Naive thymus-derived CD4-positive, alpha-beta T cell (primary cell): ENCODE measurements around the gene CLBA1. TPM values are rescaled to one million over a fixed set of nuclear protein-coding genes. Genes with fewer than 3 reads are reported as not detected.
A peak's percentile ranks its signal among the peaks of the same experiment; 100 is the strongest.
"Not testable (repeated sequence)": the region's sequence is repeated elsewhere in the genome, so short reads cannot be mapped to it uniquely, and the experiment has no call there.

ENCODE experiments used
- ATAC-seq: fragments of 150-1000 bp; cut with Tn5 transposase; 2 replicates; pipeline ENCODE4 v1.10.0; 2021; ENCODE audit warnings: mild to moderate bottlenecking, moderate library complexity
- CTCF ChIA-PET: fragments of 350-600 bp; sonication (Branson Sonifier 250); formaldehyde crosslinking; loops from one replicate; lab custom pipeline; 2021; ENCODE audit warnings: antibody characterized with exemption; lab: Charles Lee
- POLR2A ChIA-PET: fragments of 350-600 bp; sonication (Branson Sonifier 250); formaldehyde crosslinking; loops from one replicate; lab custom pipeline; 2021; ENCODE audit warnings: antibody characterized with exemption, inconsistent platforms; lab: Charles Lee
- DNase-seq, 9 donors: peaks; one replicate each; pipeline versions ENCODE4 v3.0.0 to v3.0.0-alpha.2; 2020 to 2022; ENCODE audit warnings: mixed read lengths in 1 of 9
- H3K27ac ChIP-seq: one replicate; pipeline ENCODE4 v1.7.0; 2013; ENCODE audit warnings: mild to moderate bottlenecking, low read depth, low read length, moderate library complexity
- H3K27me3 ChIP-seq, 2 donors: one replicate each; pipeline ENCODE4 v1.7.0; 2013; ENCODE audit warnings: low read length in 2 of 2, mild to moderate bottlenecking in 2 of 2, moderate library complexity in 2 of 2; ENCODE audit not compliant: control insufficient read depth in 2 of 2, insufficient read depth in 2 of 2
- H3K36me3 ChIP-seq, 3 experiments: 1 replicate in 2 of 3; 2 replicates in 1 of 3; pipeline ENCODE4 v1.7.0; 2013; ENCODE audit warnings: low read length in 3 of 3, mild to moderate bottlenecking in 3 of 3, moderate library complexity in 1 of 3; ENCODE audit not compliant: insufficient read depth in 3 of 3, control insufficient read depth in 2 of 3
- H3K4me1 ChIP-seq, 2 donors: one replicate each; pipeline ENCODE4 v1.7.0; 2013; ENCODE audit warnings: low read length in 2 of 2, mild to moderate bottlenecking in 2 of 2, moderate library complexity in 1 of 2; ENCODE audit not compliant: control insufficient read depth in 2 of 2, insufficient read depth in 2 of 2
- H3K4me3 ChIP-seq: 2 replicates; pipeline ENCODE4 v1.7.0; 2013; ENCODE audit warnings: mild to moderate bottlenecking, low read length
- H3K9me3 ChIP-seq, 3 experiments: 1 replicate in 2 of 3; 2 replicates in 1 of 3; pipeline ENCODE4 v1.7.0; 2013; ENCODE audit warnings: low read length in 3 of 3; ENCODE audit not compliant: control insufficient read depth in 2 of 3
- H3K27ac Mint-ChIP-seq, 9 donors: one replicate each; pipeline ENCODE4 v1.8.0; 2020 to 2022; ENCODE audit warnings: mixed read lengths in 9 of 9, mild to moderate bottlenecking in 8 of 9, moderate library complexity in 5 of 9, inconsistent platforms in 2 of 9
- H3K27me3 Mint-ChIP-seq, 5 donors: one replicate each; pipeline ENCODE4 v1.8.0; 2021 to 2022; ENCODE audit warnings: mixed read lengths in 5 of 5, mild to moderate bottlenecking in 1 of 5
- H3K36me3 Mint-ChIP-seq, 5 donors: one replicate each; pipeline ENCODE4 v1.8.0; 2020 to 2022; ENCODE audit warnings: mixed read lengths in 5 of 5, mild to moderate bottlenecking in 3 of 5, inconsistent platforms in 1 of 5
- H3K4me1 Mint-ChIP-seq, 7 donors: one replicate each; pipeline ENCODE4 v1.8.0; 2020 to 2022; ENCODE audit warnings: mixed read lengths in 7 of 7, mild to moderate bottlenecking in 3 of 7, inconsistent platforms in 1 of 7
- H3K4me3 Mint-ChIP-seq, 10 donors: one replicate each; pipeline ENCODE4 v1.8.0; 2020 to 2022; ENCODE audit warnings: mild to moderate bottlenecking in 10 of 10, mixed read lengths in 10 of 10, moderate library complexity in 6 of 10, inconsistent platforms in 2 of 10
- H3K9me3 Mint-ChIP-seq, 11 donors: one replicate each; pipeline ENCODE4 v1.8.0; 2020 to 2022; ENCODE audit warnings: mixed read lengths in 11 of 11, mild to moderate bottlenecking in 4 of 11, inconsistent platforms in 1 of 11, moderate library complexity in 1 of 11
- intact Hi-C, 2 donors: fragments of 100-400 bp; cut with micrococcal nuclease; formaldehyde crosslinking; loops; one replicate each; pipeline ENCODE4 v1.15.1; 2023
- polyA plus RNA-seq, 2 donors: library from polyadenylated mRNA; unstranded; fragments of 300-500 nt; fragmentation: Illumina TruSeq; gene quantifications; one replicate each; pipeline ENCODE4 v1.2.3, GENCODE V29; 2021
- total RNA-seq, 6 experiments: library from RNA in 5 of 6; stranded (reverse) in 5 of 6; gene quantifications; 1 replicate in 5 of 6; 2 replicates in 1 of 6; pipeline ENCODE4 v1.2.3 and lab custom pipeline; 2021 to 2026

CLBA1 gene
- total and polyA plus RNA-seq, 7 experiments from 2014 or later, result 0.26 to 2.1 (median 1.1) TPM

GRCh38 chr14:105026033-105026785 is 40.6 kb downstream of the CLBA1 start:
- peak overlapping the region in 1 of 10 donors; percentile 34 for H3K4me3 Mint-ChIP-seq

GRCh38 chr14:105026802-105027563 is 41.4 kb downstream of the CLBA1 start:
- H3K9me3 Mint-ChIP-seq, result peaks cover 0 to 3% (median 0%) of the 10 kb centered on the region in 11 donors
- H3K27ac Mint-ChIP-seq, result peak overlapping the region in 2 of 9 donors; percentile 48 to 78
- peaks cover 0 to 8% (median 0%) of the 10 kb centered on the region in 5 donors for H3K36me3 Mint-ChIP-seq
- Histone ChIP-seq H3K36me3 (no peaks in the 10 kb centered on the region), H3K27ac (no peak overlapping the region), H3K27me3 (no peaks in the 10 kb centered on the region), H3K4me3 (no peak overlapping the region), H3K4me1 (peaks cover 5 to 16% of the 10 kb centered on the region in 2 donors), H3K9me3 (no peaks in the 10 kb centered on the region)
- POLR2A ChIA-PET, result interaction anchor here (0.9 kb wide), 1 partner anchor 38 kb away, joined by 3 read pairs; the partner anchor contains the start of gene GPR132
- ATAC-seq (no peak), DNase-seq (no peak)
- intact Hi-C loops, result no loop called here
- H3K4me3 Mint-ChIP-seq, result peak overlapping the region in 2 of 10 donors; percentile 50 to 79
- CTCF ChIA-PET, result interaction anchor here (1.0 to 1.1 kb wide), 2 partner anchors 18 to 463 kb away, joined by 3 read pairs; no protein-coding TSS in a partner anchor
- H3K4me1 Mint-ChIP-seq, result peaks cover 5 to 38% (median 13%) of the 10 kb centered on the region in 7 donors
- H3K27me3 Mint-ChIP-seq, result no peaks in the 10 kb centered on the region

More at GRCh38 chr14:105026033-105026785, 40.6 kb downstream of the CLBA1 start:
- Mint-ChIP-seq H3K9me3 (peaks cover 0 to 3% (median 0%) of the 10 kb centered on the region in 11 donors), H3K27ac (peak overlapping the region in 1 of 9 donors; percentile 70), H3K27me3 (no peaks in the 10 kb centered on the region), H3K4me1 (peaks cover 11 to 45% (median 16%) of the 10 kb centered on the region in 7 donors), H3K36me3 (peaks cover 0 to 9% (median 0%) of the 10 kb centered on the region in 5 donors)
- no peak overlapping the region for H3K27ac ChIP-seq
- H3K9me3 ChIP-seq, result no peaks in the 10 kb centered on the region
- H3K4me3 ChIP-seq, result no peak overlapping the region
- H3K36me3 ChIP-seq, result no peaks in the 10 kb centered on the region
- POLR2A ChIA-PET, result interaction anchor here (0.9 kb wide), 1 partner anchor 39 kb away, joined by 3 read pairs; the partner anchor contains the start of gene GPR132
- CTCF ChIA-PET, result interaction anchor here (1.1 kb wide), 1 partner anchor 464 kb away, joined by 3 read pairs; no protein-coding TSS in a partner anchor
- H3K27me3 ChIP-seq, result no peaks in the 10 kb centered on the region
- peaks cover 10 to 23% of the 10 kb centered on the region in 2 donors for H3K4me1 ChIP-seq
- intact Hi-C loops, result no loop called here
- ATAC-seq (no peak), DNase-seq (no peak)

- H3K27me3 Mint-ChIP-seq, H3K4me3 Mint-ChIP-seq, H3K9me3 Mint-ChIP-seq, H3K9me3 ChIP-seq, intact Hi-C loops, DNase-seq, H3K27me3 ChIP-seq, H3K36me3 Mint-ChIP-seq, H3K27ac Mint-ChIP-seq, POLR2A ChIA-PET, H3K27ac ChIP-seq, H3K4me3 ChIP-seq, H3K36me3 ChIP-seq, ATAC-seq: not testable (repeated sequence)
- H3K4me1 ChIP-seq, result peaks cover 3 to 16% of the 10 kb centered on the region in 2 donors
- H3K4me1 Mint-ChIP-seq, result peaks cover 4 to 39% (median 14%) of the 10 kb centered on the region in 7 donors
- CTCF ChIA-PET, result interaction anchor here (1.0 kb wide), 1 partner anchor 18 kb away, joined by 3 read pairs; no protein-coding TSS in a partner anchor
Measured at GRCh38 chr14:105027718-105028117, 42.1 kb downstream of the CLBA1 start.

- Mint-ChIP-seq H3K27ac (peak overlapping the region in 1 of 9 donors; percentile 75), H3K4me3 (peak overlapping the region in 1 of 10 donors; percentile 12), H3K27me3 (no peaks in the 10 kb centered on the region), H3K36me3 (peaks cover 0 to 8% (median 0%) of the 10 kb centered on the region in 5 donors), H3K9me3 (peaks cover 0 to 3% (median 0%) of the 10 kb centered on the region in 11 donors), H3K4me1 (peaks cover 2 to 32% (median 17%) of the 10 kb centered on the region in 7 donors)
- H3K9me3 ChIP-seq, result no peaks in the 10 kb centered on the region
- ATAC-seq, result no peak
- H3K4me1 ChIP-seq, result peaks cover 6 to 16% of the 10 kb centered on the region in 2 donors
- no peak for DNase-seq
- no peak overlapping the region for H3K4me3 ChIP-seq
- ChIA-PET POLR2A (no interaction called here), CTCF (interaction anchor here (1.1 kb wide), 1 partner anchor 17 kb away, joined by 4 read pairs; no protein-coding TSS in a partner anchor)
- no peaks in the 10 kb centered on the region for H3K27me3 ChIP-seq
- no peak overlapping the region for H3K27ac ChIP-seq
- intact Hi-C loops, result no loop called here
- no peaks in the 10 kb centered on the region for H3K36me3 ChIP-seq
Measured at GRCh38 chr14:105028251-105028927, 42.8 kb downstream of the CLBA1 start.

- ChIA-PET POLR2A (no interaction called here), CTCF (interaction anchor here (1.1 kb wide), 1 partner anchor 16 kb away, joined by 4 read pairs; no protein-coding TSS in a partner anchor)
- intact Hi-C loops, result no loop called here
- Mint-ChIP-seq H3K4me1 (peaks cover 10 to 35% (median 25%) of the 10 kb centered on the region in 7 donors), H3K36me3 (peaks cover 0 to 9% (median 0%) of the 10 kb centered on the region in 5 donors), H3K4me3 (no peak overlapping the region), H3K27ac (no peak overlapping the region), H3K9me3 (peaks cover 0 to 3% (median 0%) of the 10 kb centered on the region in 11 donors), H3K27me3 (peaks cover 0 to 7% (median 0%) of the 10 kb centered on the region in 5 donors)
- DNase-seq (no peak), ATAC-seq (no peak)
- Histone ChIP-seq H3K4me3 (no peak overlapping the region), H3K9me3 (no peaks in the 10 kb centered on the region), H3K27ac (no peak overlapping the region), H3K27me3 (no peaks in the 10 kb centered on the region), H3K4me1 (peaks cover 6 to 11% of the 10 kb centered on the region in 2 donors), H3K36me3 (no peaks in the 10 kb centered on the region)
Measured at GRCh38 chr14:105029402-105029801, 43.8 kb downstream of the CLBA1 start.

GRCh38 chr14:105030194-105030593 is 44.6 kb downstream of the CLBA1 start:
- Histone ChIP-seq H3K36me3 (no peaks in the 10 kb centered on the region), H3K27ac (no peak overlapping the region), H3K4me3 (no peak overlapping the region), H3K27me3 (no peaks in the 10 kb centered on the region), H3K4me1 (peaks cover 3 to 6% of the 10 kb centered on the region in 2 donors), H3K9me3 (no peaks in the 10 kb centered on the region)
- DNase-seq (no peak), ATAC-seq (no peak)
- H3K4me1 Mint-ChIP-seq, result peaks cover 10 to 35% (median 25%) of the 10 kb centered on the region in 7 donors
- intact Hi-C loops, result no loop called here
- ChIA-PET POLR2A (no interaction called here), CTCF (interaction anchor here (0.7 kb wide), 1 partner anchor 17 kb away, joined by 4 read pairs; no protein-coding TSS in a partner anchor)
- H3K9me3 Mint-ChIP-seq, result peaks cover 0 to 3% (median 0%) of the 10 kb centered on the region in 11 donors
- H3K27me3 Mint-ChIP-seq, result peaks cover 0 to 7% (median 0%) of the 10 kb centered on the region in 5 donors
- peaks cover 0 to 10% (median 0%) of the 10 kb centered on the region in 5 donors for H3K36me3 Mint-ChIP-seq
- no peak overlapping the region for H3K4me3 Mint-ChIP-seq
- no peak overlapping the region for H3K27ac Mint-ChIP-seq
